Medulla oblongata (tissue), 1 donor: ENCODE data around the gene EMC6.
"Not testable (repeated sequence)": the region's sequence is repeated elsewhere in the genome, so short reads cannot be mapped to it uniquely, and the experiment has no call there.

Experiments
- DNase-seq: peaks from one replicate; pipeline ENCODE4 v3.0.0-alpha.2; 2015; ENCODE audit errors: extremely low spot score

EMC6 gene

DNA sequence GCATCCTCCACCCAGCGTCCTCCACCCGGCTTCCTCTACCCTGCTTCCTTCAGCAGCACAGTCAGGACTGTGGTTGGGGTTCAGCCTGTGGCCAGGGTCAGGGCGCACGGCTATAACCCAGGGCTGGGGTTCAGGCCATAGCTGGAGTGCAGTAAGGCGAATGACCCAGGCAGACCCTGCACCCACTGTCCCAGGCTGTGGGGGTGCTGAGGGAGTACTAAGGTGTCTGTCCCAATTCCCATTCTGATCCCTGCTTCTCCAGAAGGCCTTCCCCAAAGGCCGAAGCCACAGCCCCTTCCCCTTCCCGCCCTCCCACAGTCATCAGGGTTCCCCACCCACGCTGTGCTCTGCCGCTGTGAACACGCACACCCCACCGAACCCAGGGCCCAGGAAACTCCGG is 12.4 kb downstream of the EMC6 start:
- no peak for DNase-seq

DNA sequence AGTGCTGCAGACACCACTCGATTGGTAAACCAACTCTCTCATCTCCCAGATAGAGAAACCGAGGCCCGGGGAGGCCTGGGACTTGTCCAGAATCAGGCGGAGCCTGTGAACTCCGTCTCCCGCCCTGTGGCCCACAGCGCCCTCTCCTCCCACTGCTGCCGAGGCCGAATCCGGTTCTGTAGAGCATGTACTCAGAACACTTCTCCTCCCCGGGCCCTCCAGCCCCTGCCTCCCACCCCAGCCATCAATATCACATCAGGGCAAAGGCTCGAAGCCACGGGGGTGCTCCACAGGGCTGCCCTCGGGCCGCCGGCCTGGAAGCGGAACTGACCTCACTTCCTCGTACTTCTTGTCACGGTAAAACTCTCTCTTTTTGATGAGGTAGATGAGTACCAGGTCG is 13.0 kb downstream of the EMC6 start:
- DNase-seq, result no peak

DNA sequence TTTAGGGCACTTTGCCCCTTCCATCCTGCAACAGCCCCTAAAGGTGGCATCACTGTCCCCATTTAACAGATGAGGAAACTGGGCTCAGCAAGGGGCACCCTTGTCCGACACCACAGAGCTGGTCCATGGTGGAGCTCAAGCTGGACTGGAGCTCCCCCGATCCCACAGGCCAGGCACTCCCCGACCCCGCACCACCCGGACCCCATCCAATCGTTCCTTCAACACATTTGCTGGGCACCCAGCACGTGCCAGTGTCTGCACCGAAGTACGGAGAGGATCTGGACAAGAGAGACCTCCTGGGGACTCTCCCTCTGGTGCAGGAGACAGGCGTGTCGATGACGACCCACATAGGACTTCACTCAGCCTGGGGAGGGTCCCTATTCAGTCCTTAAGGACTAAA is 13.4 kb downstream of the EMC6 start:
- DNase-seq, result no peak

DNA sequence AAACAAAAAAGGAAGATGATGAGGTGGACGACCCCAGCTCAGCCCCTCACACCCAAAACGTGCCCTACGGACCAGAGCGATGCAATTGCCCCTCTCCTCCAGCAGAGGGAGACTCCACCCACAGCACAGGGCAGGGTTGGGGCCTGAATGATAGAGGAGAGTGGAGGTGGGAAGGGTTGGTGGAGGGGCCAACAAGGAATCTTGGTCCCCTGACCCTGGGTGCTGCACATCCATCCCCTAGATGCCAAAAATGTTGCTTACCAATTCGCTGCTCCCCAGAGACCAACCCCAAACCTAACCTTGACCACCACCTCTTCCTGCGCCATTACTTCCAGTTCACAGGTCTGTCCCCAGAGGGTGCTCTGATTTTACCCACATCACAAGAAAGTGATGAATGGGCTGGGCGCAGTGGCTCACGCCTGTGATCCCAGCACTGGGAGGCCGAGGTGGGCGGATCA is 14.5 kb downstream of the EMC6 start:
- DNase-seq, result no peak

DNA sequence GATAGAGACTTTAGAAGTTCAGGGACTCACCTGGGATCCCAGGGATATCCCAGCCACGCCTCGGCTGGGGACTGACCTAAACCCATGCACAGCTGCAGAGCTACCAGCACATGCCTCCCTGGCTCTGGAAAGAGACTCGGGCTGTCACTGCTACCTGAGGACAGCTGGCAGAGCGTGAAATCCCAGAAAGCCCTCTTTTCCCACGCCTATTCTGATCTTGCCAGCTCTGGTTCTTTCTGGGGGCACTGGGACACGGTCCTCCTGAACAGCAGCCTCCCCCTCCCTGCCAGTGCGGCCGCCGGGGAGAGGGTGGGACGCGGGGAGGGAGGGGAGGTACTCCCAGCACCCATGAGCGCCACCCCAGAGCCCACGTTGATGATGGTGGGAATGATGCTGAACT is 16.6 kb downstream of the EMC6 start:
- no peak for DNase-seq

DNA sequence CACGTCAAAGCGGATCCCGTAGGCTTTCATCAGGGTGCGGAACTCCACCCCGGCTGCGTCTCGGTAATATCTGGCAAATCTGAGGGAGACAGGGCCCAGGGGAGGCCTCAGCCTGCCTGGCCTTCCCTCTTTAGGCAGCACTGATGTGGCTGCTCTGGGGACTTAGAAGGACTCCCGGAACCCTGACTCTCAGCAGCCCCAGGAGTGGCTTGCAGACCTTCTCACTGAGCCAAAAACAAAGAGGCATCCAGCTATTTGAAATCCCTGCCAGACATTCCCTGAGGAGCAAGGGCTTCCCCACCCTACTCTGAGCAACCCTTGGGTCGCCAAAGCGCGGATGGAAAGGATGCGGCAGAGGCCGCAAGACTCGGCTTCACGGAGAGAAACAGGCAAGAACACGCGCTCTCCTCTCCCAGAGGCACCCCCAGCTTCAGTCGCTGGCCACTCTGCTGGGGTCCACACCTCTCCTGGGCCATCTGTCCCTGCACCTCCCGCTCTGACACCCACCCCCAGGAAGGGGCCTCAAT is 19.5 kb downstream of the EMC6 start:
- no peak for DNase-seq

DNA sequence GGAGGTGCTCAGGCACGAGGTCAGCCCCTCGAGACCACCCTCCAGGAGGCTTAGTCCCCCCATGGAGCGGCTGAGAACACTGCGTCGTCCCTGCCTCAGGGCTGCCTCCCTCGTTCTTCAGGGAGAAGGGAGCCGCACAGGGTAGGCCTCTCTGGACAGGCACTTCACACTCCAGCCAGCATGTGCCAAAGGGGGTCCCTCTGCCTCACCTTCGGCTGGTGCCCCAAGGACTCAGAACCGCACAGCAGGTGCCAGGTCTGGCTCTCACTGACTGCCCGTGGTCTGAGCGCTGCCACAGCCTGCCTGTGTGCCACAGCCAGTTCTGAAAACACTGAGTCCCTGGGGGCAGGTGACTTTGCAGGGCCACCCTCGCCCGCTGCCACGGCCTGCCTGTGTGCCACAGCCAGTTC is 20.2 kb downstream of the EMC6 start:
- no peak for DNase-seq

DNA sequence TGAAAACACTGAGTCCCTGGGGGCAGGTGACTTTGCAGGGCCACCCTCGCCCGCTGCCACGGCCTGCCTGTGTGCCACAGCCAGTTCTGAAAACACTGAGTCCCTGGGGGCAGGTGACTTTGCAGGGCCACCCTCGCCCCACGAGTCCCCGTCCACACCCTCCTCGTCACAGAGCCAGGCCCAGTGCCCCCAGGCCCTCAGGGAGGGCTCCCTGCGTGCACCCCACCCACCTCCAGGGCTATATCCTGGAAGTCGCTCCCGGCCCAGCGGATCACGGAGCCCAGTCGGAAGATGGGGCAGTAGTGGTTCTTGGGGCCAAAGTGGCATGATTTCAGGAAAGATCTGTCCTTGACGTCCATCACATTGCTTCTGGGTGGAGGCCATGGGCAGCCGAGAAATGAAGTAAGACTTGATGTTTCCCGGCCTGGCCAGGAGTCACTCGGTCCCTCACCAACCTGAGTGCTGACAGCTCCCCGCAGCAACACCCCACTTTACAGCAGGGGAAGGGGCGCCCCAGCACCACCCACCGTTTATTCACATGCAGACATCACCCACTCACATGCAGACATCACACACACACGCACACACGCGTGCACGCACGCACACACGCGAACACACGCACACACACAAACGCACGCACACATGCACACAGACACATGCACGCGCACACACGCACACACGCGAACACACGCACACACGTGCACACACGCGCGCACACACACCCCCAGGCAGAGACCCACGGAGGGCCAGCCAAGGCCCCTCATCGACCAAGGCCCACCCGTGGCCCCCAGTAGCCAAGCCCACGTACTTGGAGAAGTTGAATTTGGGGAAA is 20.9 kb downstream of the EMC6 start:
- no peak for DNase-seq

DNA sequence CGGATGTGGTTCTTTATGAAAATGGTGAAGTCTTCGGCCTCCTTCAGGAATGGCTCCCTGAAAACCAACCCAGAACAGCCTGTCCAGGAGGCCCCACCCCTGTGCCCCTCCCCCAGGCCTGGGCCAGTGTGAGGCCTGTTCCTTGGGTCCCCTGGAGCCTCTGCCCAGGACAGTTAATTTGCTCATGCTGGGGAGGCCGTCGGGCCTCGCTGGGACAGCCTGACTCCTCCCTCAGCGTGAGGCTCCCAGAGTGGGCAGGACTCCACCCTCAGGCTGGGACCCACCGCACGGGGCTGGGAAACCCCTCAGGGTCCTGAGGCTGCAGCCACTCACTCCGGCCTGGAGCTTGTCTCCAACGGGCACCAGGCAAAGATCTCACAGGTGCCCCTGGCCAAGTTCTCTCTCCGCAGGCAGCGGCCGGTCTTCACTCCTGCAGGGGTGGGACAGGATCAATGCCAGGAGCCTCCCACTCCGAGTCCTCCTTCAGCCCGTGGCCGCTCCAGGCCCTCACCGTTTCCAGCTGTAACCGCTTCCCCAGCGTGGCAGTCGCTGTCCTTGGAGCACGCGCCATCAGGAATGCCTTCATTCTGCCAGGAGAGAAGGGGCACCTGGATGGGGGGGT is 21.6 kb downstream of the EMC6 start:
- DNase-seq, result no peak

DNA sequence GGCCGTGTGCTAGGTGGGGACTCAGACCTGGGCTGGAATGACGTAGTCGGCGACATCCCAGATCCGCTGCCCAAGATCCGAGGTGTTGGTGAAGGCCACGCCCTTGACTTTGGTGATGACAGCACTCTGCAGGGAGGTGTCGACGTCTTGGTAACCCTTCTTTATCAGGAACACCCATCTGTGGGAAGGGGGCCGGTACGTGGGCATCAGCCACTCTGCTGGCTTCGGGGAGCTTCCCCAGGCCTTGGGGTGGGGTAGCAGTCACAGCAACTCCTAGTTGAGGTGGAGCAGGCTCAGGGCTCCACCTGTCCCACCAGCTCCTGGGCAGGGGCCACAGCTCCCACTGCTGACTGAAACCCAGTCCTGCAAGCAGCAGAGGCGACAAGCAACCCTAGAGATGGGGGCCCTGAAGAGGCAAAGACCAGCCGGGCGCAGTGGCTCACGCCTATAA is 23.0 kb downstream of the EMC6 start:
- no peak for DNase-seq

DNA sequence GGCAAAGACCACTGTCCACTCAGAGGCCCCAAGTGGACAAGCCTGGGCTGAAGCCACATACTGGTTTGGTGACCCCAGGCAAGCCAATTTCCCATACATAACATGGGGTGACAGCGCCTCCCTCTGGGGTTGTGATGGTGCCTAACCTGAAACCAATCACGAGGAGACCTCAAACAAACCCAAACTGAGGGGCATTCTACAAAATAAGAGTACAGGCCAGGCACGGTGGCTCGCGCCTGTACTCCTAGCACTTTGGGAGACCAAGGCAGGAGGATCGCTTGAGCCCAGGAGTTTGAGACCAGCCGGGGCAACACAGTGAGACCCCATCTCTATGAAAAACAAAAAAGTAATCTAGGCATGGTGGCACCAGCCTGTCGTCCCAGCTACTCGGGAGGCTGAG is 23.7 kb downstream of the EMC6 start:
- DNase-seq, result no peak

DNA sequence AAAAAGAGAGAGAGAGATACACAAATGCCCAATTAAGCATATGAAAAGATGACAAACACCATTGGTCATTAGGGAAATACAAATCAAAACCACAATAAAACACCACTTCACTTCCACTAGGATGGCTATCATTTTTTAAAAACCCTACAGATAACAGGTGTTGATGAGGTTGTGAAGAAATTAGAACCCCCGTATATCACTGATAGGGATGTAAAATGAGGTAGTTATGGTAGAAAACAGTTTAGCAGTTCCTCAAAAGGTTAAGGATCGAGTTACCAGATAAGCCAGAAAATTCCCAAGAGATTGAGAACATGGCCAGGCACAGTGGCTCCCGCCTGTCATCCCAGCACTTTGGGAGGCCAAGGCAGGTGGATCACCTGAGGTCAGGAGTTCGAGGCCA is 24.5 kb downstream of the EMC6 start:
- no peak for DNase-seq

DNA sequence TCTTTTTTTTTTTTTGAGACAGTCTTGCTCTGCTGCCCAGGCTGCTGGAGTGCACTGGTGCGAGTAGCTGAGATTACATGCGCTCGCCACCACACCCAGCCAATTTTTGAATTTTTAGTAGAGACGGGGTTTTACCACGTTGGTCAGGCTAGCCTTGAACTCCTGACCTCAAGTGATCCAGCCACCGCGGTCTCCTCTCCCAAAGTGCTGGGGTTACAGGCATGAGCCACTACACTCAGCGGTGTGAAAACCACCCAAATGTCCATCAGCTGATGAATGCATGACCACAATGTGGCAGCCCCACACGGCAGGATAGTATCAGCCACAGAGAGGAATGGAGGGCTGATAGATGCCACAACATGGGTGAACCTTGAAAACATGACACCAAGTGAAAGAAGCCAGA is 25.2 kb downstream of the EMC6 start:
- DNase-seq, result no peak

DNA sequence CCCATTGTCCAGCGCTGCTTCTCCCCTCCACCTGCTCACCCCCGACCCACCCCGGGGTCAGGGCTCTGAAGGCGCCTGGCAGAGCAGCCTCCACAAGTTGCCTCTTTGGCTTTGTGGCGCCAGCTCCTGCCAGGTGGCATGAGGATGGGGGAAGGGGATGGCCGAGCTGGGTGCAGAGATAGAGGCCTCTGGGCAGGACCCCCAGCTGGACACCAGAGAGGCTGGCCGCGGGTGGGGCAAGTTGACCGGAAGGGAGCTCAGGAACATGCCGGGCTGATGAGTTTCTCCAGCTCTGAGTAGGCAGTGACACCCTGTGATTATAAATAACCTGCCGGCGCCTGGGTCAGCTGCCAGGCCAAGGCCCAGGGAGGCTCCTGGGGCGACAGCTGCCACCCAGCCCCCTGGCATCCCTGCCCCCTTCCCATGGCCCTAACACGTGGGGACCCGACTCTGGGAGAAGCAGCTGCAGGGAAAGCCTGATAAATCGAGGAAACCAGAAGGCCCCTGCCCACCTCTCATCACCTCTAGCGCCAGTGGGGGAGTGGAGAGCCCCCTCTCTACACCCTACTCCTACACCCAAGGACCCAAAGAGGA is 26.6 kb downstream of the EMC6 start:
- no peak for DNase-seq

DNA sequence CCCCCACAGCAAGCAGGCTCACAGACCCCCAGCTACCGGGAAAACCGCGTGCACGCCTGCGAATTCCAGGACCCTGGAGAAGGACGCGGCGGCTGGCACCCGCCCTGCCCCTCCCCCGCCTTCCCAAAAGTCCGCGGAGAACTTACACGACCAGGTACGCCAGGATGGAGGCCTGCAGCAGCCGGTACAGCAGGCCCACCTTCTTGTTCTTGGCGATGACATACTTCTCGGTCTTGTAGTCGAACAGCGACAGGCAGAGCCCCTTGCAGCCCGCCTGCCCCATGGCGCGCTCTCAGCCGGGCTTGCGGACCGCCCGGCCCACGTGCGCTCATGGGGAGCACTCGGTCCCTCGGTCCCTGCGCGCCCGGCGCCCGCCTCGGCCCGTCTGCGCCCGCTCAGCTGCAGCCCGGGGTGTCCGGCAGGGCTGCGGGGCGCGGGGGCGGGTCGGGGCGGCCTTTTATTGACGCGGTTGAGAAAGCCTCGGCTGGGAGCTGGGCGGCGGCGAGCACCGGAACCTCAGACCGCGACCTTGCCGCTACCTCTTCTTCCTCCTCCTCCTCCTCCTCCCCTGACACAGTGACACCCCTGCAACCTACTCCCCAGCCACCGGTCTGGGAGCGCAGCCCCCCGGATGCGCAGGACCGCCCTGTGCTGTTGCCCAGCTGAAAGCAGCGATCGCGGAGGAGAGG is 27.3 kb downstream of the EMC6 start, which contains the start of gene P2RX5:
TSS of gene P2RX5 (minus strand) at position 433 of the 689 bp plus-strand sequence. CDS start at position 283, 150 bp downstream.
- no peak for DNase-seq

DNA sequence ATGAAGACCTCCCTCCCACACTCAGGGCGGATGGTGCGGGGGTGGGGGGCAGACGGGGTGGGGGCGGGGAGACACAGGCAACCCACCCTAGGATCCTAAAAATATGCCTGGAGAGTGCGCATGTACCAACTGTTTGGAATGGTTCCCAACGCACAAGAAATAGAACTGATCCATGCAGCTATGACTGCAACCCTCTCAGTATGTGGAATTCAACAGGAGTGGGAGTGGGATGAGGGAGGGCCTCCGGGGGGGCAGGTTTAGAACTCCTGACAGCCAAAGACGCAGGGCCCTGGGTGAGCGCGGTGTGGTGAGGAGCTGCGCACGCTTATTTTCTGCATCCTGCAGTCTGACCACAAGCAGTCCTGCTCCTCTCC is 28.5 kb downstream of the EMC6 start:
- no peak for DNase-seq

DNA sequence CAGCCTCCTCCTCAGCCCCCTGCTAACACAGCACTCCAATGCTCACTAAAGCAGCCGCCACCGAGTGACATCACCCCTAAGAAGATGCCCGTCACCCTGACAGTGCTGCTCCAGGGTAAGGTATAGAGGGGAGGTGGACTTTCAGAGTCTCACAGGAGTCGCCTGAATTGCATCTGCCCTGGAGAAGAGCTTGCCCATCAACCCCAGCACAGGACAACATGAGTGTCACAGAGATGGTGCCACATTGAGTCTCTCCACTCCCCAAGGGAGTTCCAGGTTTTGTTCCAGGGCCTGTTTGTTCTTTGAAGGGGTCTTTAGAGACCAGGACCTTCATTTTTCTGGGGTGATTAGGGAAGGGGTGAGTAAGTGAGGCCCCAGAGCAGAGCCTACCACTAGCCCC is 29.5 kb downstream of the EMC6 start:
- DNase-seq, result no peak

DNA sequence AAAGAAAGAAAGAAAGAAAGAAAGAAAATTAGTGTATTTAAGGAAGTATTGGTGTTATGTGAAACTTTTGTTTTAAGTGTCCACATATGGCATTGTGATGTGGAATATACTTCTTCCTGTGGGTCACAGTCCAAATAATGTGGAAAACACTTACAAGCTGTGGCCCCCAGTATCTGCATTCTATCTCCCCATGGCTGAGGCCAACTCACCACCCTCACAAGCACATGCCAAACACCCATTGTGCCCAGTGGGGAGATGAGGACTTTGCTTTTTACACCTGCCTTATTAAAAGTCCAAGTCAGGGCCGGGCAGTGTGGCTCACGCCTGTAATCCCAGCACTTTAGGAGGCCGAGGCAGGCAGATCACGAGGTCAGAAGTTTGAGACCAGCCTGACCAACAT is 31.3 kb downstream of the EMC6 start:
- DNase-seq, result no peak

DNA sequence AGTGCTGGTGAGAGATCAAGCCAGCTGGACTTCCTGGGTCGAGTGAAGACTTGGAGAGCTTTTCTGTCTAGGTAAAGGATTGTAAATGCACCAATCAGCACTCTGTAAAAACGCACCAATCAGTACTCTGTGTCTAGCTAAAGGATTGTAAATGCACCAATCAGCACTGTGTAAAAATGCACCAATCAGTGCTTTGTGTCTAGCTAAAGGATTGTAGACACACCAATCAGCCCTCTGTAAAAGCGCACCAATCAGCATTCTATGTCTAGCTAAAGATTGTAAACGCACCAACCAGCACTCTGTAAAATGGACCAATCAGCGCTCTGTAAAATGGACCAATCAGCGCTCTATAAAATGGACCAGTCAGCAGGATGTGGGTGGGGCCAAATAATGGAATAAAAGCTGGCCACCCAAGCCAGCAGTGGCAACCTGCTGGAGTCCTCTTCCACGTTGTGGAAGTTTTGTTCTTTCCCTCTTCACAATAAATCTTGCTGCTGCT is 33.5 kb downstream of the EMC6 start:
- DNase-seq, result not testable (repeated sequence)

DNA sequence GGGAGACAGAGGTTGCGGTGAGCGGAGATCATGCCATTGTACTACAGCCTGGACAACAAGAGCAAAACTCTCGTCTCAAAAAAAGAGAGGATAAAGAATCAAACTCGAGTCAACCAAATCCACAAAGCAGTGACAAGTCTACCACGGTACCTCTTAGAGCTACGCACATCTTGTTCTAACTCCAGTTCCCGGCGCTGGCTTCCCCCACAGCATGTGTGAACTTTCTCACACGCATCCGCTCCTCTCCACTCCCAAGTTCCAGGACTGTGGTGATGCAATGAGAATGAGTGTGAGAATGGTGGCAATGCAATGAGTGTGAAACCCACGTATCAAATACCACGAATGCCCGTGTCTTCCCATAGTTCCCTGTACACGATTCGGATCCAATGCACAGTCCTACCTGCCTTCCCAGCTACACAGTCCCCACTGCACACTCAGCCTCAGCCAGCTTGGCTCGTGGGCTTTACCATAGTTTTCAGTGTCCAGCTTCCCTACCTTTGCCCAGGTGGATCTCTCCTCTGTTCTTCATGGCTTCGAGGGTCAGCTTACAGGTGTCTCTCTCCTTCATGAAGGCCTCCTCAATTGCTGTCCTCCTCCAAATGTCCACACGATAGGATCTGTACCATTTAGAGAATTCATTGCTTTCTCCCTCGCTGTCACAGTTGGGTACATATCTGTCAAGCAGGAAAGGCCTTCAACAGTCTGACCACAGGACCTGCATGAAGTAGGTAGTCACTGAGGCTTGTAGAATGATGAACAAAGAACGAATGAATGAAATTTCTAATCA is 36.5 kb downstream of the EMC6 start:
- DNase-seq, result no peak

DNA sequence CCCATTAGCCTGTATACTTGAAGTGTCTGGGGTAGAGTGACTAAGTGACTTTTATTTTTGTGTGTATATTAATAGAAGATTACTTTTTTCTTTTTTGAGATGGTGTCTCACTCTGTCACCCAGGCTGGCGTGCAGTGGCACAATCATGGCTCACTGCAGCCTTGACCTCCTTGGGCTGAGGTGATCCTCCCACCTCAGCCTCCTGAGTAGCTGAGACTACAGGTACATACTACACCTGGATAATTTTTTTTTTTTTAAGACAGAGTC is 37.0 kb downstream of the EMC6 start:
- not testable (repeated sequence) for DNase-seq
